Pons (tissue), 1 donor: ENCODE results near the gene PIGU.
A peak's percentile ranks its signal among the peaks of the same experiment; 100 is the strongest.
"Not testable (repeated sequence)": the region's sequence is repeated elsewhere in the genome, so short reads cannot be mapped to it uniquely, and the experiment has no call there.

ENCODE experiments used
- DNase-seq: peaks from one replicate; pipeline ENCODE4 v3.0.0-alpha.2; 2016; ENCODE audit warnings: low spot score

The PIGU gene

GRCh38 chr20:34676642-34677373, at the start of gene PIGU:
Gene PIGU, minus strand, starts transcription at chr20:34677092. Its CDS starts 7 bp downstream, at chr20:34677085.
- peak; percentile 93 for DNase-seq

DNA sequence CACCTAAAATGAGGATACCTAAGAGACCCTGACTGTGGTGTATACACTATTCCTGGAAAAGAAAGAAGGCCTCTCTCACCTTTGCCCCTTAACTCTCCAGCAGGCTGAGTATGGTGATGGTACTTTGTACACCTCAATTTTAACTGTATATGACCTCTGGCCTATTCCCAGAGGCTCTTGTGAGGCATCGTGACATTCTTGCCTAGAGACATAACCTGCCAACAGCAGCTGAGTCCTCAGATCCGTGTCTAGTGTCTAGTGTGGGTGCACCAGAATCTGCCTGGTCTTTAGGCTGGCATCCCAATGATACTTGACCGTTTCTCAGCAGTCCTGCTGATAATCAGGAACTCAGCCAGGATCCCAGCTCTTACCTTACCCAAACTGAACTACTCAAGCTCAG, 47.3 kb upstream of the PIGU start:
- no peak for DNase-seq

DNA sequence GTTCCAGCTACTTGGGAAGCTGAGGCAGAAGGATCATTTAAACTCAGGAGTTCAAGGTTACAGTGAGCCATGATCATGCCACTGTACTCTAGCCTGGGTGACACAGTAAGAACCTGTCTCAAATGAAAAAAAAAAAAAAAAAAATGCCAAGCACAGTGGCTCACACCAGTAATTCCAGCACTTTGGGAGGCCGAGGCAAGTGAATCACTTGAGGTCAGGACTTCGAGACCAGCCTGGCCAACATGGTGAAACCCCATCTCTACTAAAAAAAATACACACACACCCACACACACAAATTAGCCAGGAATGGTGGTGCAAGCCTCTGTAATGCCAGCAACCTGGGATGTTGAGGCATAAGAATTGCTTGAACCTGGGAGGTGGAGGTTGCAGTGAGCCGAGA, 45.7 kb upstream of the PIGU start:
- DNase-seq = not testable (repeated sequence)

GRCh38 chr20:34720266-34720665, 43.4 kb upstream of the PIGU start:
- no peak for DNase-seq

DNA sequence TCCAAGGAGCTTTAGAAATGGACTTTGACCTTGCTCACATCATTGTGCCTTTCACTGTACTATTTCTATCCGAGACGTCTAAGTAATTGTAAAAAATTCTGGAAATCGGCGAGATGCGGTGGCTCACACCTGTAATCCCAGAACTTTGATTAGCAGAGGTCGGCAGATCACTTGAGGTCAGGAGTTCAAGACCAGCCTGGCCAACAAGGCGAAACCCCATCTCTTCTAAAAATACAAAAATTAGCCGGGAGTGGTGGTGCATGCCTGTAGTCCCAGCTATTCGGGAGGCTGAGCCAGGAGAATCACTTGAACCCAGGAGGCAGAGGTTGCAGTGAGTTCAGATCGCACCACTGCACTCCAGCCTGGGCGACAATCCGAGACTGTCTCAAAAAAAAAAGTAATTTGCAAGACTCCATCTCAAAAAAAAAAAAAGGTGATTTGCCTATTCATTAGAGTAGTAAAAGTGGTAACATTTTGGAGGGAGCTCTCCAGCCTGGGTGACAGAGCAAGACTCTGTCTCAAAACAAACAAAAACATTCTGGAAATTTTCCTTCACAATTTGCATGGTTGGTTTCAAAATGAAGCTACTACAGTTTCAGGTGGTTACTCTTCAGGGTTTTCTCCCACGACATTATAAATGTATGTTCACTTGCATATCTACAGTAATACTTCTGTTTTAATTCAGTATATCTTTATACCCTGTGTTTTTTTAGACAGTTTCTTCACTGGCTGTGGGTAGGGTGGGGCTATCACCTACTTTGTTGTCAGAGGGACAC, 42.5 kb upstream of the PIGU start:
- not testable (repeated sequence) for DNase-seq

DNA sequence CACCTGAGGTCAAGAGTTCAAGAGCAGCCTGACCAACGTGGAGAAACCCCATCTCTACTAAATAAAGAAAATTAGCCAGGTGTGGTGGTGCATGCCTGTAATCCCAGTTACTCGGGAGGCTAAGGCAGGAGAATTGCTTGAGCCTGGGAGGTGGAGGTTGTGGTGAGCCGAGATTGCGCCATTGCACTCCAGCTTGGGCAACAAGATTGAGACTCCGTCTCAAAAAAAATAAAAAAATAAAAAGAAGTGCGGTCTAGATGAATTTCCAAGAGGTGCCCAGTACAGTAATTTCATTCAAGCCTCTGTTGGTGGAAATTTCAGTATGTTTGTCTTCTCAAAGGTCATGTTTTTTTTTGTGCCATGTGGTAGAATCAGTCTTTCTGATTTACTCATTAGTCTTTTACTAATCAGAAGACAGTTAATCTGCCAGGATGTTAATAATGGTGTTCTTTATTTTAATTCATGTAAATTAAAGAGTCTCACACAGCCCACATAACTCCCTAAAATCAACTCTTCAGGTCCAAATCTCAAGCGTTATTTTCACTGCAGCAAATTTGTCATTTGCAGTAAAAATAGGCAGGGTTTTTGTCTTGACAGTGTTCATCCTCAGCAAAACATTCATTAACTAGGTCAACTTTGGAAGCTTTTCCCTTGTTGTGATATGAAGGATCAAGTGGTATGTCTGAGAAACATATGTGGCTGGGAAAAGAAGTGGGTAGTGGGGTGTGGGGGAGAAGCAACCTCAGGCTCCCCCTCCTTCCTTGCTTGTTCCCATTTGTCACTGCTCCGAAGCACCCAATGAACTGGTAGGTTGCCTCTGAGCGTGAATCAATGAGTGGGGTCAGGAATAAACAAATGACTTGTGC, 40.6 kb upstream of the PIGU start:
- no peak for DNase-seq

GRCh38 chr20:34716921-34717229, 40.0 kb upstream of the PIGU start:
- DNase-seq = no peak

- no peak for DNase-seq
Observed at GRCh38 chr20:34715384-34715783, 38.5 kb upstream of the PIGU start.

- DNase-seq = not testable (repeated sequence)
Observed at GRCh38 chr20:34713944-34714515, 37.1 kb upstream of the PIGU start.

DNA sequence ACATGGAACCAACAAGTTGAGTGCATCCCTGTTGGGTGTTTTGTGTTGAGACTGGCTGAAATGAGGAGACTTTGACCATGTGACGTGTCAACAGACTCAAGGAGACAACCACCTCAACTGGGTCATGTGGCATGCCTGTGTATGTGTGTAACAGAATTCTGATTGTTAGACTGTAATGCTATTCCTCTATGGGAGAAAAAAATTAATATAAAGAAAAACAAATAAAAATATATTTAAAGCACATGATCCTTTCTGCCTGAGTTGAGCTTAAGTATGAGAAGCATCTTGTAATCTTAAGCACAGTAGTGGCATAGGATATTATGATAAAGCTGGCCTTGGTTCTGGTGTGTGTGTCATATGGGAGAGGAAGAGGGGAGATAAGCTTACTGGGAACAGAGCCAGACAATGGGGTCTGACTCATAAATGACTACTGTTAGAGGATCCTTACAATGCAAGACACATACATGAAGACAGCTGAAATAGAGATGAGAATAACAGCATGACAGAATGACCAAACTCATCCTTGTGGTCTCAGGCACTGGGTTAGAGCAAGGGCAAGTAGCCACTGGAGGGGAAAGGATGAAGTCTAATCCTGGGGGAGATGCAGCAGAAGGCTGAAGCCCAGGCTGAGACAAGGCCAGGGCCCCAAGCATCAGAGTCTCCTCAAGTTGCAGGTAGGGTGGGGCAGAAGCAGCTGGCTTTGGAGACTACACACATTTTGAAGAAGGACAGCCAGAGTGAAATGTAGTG, 36.5 kb upstream of the PIGU start:
- DNase-seq = no peak

- DNase-seq = no peak
Observed at GRCh38 chr20:34712525-34713192, 35.8 kb upstream of the PIGU start.

GRCh38 chr20:34711813-34712430, 35.0 kb upstream of the PIGU start:
- no peak for DNase-seq

DNA sequence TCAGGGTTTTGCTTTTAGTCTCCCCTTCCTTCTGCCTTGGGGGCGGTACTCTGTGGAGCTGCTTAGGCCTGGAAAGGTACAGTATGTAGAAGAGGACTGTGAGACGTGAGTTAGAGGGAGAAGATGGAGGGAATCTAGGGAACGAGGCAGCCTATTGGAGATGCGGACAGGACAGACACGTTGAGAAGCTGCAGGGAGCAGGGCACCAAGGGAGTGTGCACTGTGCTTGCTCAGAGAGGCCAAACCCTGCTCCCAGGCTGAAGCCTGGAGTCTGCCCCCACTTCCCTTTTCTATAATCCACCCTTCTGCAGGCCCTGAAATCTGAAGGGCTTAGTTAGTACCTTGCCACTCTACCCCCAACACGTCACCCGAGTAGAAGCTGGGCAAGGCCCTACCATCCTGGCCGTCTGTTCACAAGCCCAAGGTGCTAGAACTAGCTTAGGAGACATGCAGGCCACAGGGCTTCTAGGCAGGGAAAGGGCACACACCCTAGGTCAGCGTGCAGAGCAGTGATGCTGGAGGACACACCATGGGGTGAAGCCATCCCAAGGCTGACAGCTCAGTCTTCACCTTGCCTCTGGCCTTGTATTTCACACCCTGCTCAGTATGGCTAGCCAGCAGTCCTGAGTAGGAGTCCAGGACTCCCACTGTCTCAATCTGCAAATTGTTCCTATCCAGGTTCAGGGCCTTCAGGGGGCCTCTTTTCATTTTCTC, 34.1 kb upstream of the PIGU start:
- DNase-seq = no peak

DNA sequence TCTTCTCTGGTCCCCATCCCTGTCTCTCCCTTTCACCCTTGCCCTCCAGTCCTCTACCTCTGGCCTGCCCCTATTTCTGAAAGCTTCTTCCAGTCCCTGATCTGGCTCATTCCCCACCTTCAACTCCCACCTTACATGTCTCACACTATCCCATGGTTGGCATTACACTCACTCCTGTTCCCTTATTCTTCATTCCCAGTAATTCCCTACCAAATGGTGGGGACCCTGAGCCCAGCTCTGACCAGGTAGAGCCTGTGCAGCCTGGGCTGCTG, 33.6 kb upstream of the PIGU start:
- no peak for DNase-seq

GRCh38 chr20:34709831-34710567, 33.1 kb upstream of the PIGU start:
- DNase-seq = peak; percentile 76

DNA sequence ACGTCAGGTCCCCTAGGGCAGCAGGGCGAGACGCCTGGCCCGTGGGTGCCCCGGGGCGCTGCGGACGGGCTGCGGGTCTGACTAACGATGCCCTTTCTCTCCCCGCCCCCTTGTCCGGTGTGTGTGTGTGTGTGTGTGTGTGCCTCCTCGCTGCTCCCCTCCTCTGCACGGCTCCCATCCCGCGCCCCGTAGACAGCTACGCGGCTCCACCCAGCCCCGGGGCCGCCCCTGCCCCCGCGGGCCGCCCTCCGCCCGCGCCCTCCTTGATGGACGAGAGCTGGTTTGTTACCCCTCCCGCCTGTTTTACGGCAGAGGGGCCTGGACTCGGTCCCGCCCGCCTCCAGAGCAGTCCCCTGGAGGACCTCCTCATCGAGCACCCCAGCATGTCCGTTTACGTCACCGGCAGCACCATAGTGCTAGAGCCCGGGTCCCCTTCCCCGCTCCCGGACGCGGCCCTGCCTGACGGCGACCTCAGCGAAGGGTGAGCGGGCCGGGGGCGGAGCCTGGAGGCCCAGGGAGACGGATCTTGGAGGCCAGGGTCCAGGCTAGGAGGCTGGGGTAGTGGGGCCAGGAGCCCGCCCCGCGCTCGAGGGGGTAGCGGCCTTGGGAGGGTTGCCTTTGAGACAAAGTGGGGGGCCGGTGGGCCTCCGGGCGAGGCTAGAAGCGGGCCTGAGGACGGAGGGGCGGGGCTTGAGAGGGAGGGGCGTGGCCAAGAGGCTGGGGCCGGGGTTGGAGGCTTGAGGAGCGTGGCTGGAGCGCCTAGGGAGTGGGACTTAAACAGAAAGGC, 32.3 kb upstream of the PIGU start:
- DNase-seq = peak; percentile 28

DNA sequence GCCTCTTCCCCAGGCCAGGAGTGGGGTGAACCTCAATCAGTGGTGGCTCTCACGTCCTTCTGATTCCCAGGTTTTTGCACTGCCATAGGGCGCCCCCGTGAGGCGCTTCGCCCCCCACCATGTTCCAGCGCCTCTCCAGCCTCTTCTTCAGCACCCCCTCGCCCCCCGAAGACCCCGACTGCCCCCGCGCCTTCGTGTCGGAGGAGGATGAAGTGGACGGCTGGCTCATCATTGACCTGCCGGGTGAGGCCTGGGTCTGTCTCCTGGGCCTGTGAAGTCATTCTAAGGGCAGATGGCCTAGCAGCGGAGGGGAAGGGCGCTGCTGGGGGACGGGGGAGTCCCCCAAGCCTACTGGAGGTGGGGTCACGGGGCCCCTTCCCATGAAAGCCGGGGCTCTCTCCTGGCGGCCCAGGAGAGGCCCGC, 31.7 kb upstream of the PIGU start:
- peak; percentile 56 for DNase-seq

DNA sequence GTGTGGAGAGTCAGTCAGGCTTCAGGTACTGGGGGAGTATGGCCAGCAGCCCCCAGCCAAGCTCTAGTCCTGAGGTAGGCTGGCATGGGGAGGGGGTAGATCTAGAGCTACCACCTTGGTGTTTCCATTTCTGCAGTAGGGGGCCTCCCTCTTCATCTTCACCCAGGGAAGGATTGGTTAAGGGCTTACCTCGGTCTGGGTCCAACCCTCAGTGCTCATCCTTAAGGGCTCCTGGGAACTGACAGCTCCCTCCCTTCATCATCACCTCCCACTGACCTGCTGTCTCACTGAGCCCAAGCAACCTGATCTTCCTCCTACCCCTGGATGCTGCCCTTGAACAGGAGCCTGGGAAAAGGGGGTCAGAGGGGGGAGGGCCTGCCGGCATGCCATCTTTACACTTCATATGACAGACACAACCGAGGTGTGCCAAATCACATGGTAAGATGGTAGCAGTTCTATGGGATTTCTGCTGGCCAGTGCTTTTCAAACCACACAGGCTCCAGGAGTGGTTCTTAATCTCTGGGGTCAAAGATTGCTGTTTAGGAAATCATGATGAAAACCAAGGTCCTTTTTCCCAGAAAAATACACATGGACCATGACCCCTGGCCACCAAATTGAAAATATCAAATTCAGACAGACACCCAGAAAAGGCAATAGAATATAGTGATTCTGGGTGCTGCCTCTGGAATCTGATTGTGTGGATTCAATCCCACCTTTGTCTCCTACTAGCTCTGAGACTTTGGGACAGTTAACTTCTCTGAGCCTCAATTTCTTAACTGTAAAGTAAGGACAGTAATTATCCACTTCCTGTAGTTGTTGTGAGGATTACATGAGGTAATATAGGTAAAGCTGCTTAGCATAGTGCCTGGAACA, 30.3 kb upstream of the PIGU start:
- DNase-seq = no peak
